ENCODE results near the gene ROR2.

Gene ROR2

DNA sequence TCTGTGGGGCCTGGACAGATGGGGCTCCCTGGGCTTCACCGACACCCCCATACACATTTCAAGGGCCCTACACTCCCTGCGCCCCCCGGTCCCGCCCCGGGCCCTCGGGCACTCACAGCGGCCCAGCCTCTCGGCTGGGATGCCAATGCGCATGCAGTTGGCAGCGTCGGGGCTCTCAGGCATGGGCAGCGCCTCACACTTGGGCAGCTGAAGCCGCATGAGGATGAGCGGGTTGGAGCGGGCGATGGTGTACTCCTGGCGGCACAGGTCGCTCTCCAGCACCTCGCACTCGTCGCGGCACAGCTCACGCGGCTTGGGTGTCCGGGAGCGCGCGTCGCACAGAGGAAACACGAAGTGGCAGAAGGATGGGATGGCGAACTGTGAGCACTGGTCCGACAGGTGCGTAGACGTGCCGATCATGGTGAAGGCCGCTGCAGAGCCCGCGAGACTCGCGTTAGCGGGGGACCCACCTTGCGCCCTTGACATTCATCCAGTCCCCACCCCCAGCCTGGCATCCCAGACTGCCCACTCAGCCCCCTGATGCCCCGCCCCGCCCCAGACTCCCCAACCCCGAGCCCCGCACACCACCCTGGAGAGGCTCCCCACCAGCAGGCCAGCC lies 216.9 kb downstream of the ROR2 start:
- Histone ChIP-seq H3K27ac (ENCODE audit: low read depth, low read length) (no peak overlapping the region), H3K27me3 (ENCODE audit: control insufficient read depth, insufficient read depth, low read length) (no peaks in the 10 kb centered on the region), H3K36me3 (ENCODE audit: control insufficient read depth, insufficient read depth, low read length) (no peaks in the 10 kb centered on the region), H3K4me3 (ENCODE audit: low read depth, low read length) (no peak overlapping the region), H3K9me3 (ENCODE audit: control insufficient read depth, insufficient read depth, low read length) (no peaks in the 10 kb centered on the region), H3K9ac (ENCODE audit: low read depth, low read length) (no peak overlapping the region), H3K4me1 (ENCODE audit: control insufficient read depth, insufficient read depth, low read length) (no peaks in the 10 kb centered on the region)

- H3K9ac ChIP-seq (ENCODE audit: low read depth, low read length), result no peak overlapping the region
- no peaks in the 10 kb centered on the region for H3K27me3 ChIP-seq (ENCODE audit: control insufficient read depth, insufficient read depth, low read length)
- no peaks in the 10 kb centered on the region for H3K36me3 ChIP-seq (ENCODE audit: control insufficient read depth, insufficient read depth, low read length)
- H3K27ac ChIP-seq (ENCODE audit: low read depth, low read length), result no peak overlapping the region
- H3K9me3 ChIP-seq (ENCODE audit: control insufficient read depth, insufficient read depth, low read length), result no peaks in the 10 kb centered on the region
- H3K4me1 ChIP-seq (ENCODE audit: control insufficient read depth, insufficient read depth, low read length), result no peaks in the 10 kb centered on the region
- no peak overlapping the region for H3K4me3 ChIP-seq (ENCODE audit: low read depth, low read length)
Measured at GRCh38 chr9:91732187-91733005, 217.6 kb downstream of the ROR2 start.

GRCh38 chr9:91730806-91731205 lies 219.2 kb downstream of the ROR2 start:
- H3K9ac ChIP-seq (ENCODE audit: low read depth, low read length), result no peak overlapping the region
- H3K4me3 ChIP-seq (ENCODE audit: low read depth, low read length), result no peak overlapping the region
- no peaks in the 10 kb centered on the region for H3K27me3 ChIP-seq (ENCODE audit: control insufficient read depth, insufficient read depth, low read length)
- H3K4me1 ChIP-seq (ENCODE audit: control insufficient read depth, insufficient read depth, low read length), result no peaks in the 10 kb centered on the region
- no peaks in the 10 kb centered on the region for H3K9me3 ChIP-seq (ENCODE audit: control insufficient read depth, insufficient read depth, low read length)
- no peak overlapping the region for H3K27ac ChIP-seq (ENCODE audit: low read depth, low read length)
- no peaks in the 10 kb centered on the region for H3K36me3 ChIP-seq (ENCODE audit: control insufficient read depth, insufficient read depth, low read length)

DNA sequence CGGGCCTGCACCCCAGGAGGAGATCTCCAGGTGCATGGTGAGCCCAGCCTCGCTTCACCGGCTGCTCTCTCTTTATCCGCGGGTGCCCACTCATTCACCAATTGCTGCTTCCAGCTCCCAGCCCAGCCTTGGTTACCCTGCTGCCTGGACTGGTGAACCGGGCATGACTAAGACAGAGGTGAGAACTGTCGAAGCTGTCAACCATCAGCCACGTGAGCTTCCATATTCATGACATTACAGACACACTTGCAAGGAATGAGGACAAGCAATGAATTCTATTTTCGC lies 220.5 kb downstream of the ROR2 start:
- Histone ChIP-seq H3K36me3 (ENCODE audit: control insufficient read depth, insufficient read depth, low read length) (no peaks in the 10 kb centered on the region), H3K9ac (ENCODE audit: low read depth, low read length) (no peak overlapping the region), H3K9me3 (ENCODE audit: control insufficient read depth, insufficient read depth, low read length) (no peaks in the 10 kb centered on the region), H3K4me1 (ENCODE audit: control insufficient read depth, insufficient read depth, low read length) (no peaks in the 10 kb centered on the region), H3K27me3 (ENCODE audit: control insufficient read depth, insufficient read depth, low read length) (no peaks in the 10 kb centered on the region), H3K27ac (ENCODE audit: low read depth, low read length) (no peak overlapping the region), H3K4me3 (ENCODE audit: low read depth, low read length) (no peak overlapping the region)

DNA sequence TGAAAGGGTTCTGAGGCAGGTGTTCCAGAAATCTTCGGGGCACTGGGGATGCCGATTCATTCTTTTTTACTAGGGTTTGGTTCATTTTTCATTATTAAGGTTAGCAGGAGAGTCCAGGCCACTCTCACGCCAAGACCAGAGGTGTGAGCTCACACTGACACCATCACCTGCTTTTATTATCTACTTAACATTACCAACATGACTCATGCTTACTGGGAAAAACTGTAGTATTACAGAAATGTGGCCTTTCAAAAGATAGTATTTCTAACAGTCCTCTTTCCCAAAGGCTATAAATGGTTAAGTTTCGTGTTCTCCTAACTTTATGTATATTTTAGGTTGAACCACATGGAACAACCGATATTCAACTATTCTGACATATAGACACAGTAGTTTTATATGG lies 222.1 kb downstream of the ROR2 start:
- no peaks in the 10 kb centered on the region for H3K27me3 ChIP-seq (ENCODE audit: control insufficient read depth, insufficient read depth, low read length)
- H3K36me3 ChIP-seq (ENCODE audit: control insufficient read depth, insufficient read depth, low read length), result no peaks in the 10 kb centered on the region
- no peaks in the 10 kb centered on the region for H3K4me1 ChIP-seq (ENCODE audit: control insufficient read depth, insufficient read depth, low read length)
- H3K9me3 ChIP-seq (ENCODE audit: control insufficient read depth, insufficient read depth, low read length), result no peaks in the 10 kb centered on the region
- H3K4me3 ChIP-seq (ENCODE audit: low read depth, low read length), result no peak overlapping the region
- no peak overlapping the region for H3K9ac ChIP-seq (ENCODE audit: low read depth, low read length)
- no peak overlapping the region for H3K27ac ChIP-seq (ENCODE audit: low read depth, low read length)

GRCh38 chr9:91727316-91727861 lies 222.6 kb downstream of the ROR2 start:
- Histone ChIP-seq H3K4me3 (ENCODE audit: low read depth, low read length) (no peak overlapping the region), H3K9ac (ENCODE audit: low read depth, low read length) (no peak overlapping the region), H3K4me1 (ENCODE audit: control insufficient read depth, insufficient read depth, low read length) (no peaks in the 10 kb centered on the region), H3K27me3 (ENCODE audit: control insufficient read depth, insufficient read depth, low read length) (no peaks in the 10 kb centered on the region), H3K36me3 (ENCODE audit: control insufficient read depth, insufficient read depth, low read length) (no peaks in the 10 kb centered on the region), H3K9me3 (ENCODE audit: control insufficient read depth, insufficient read depth, low read length) (no peaks in the 10 kb centered on the region), H3K27ac (ENCODE audit: low read depth, low read length) (no peak overlapping the region)

DNA sequence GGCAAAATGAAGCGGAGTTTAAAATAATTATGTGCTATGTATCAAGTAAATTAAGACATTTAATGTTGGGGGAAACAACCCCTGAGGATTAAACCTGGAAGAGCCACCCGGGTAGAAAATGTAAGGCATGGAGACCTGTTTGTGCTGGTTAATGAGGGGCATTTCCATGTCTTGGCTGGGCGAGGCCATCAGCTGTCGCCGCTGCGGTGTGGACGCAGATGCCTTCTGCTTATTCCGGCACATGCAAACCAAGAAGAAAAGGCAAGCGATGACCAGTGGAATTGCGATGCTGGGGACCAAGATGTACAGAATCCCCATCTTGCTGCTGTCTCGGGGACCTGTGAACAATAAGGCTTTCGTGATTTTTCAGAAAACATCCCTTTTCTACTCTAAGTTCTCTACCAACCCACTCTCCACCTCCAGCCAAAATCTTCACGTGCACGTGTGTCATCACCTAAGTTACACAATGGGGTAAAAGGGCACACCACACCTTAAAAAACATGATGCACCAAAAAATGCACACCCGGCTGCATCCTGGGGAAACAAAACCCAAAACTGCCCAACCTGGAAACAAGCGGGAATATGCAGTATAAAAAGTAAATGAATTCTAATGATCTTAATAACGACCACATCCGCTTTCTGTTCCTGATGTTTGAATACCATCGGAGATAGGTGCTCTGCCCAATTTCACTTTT lies 223.5 kb downstream of the ROR2 start:
- no peak overlapping the region for H3K4me3 ChIP-seq (ENCODE audit: low read depth, low read length)
- H3K27ac ChIP-seq (ENCODE audit: low read depth, low read length), result no peak overlapping the region
- no peaks in the 10 kb centered on the region for H3K9me3 ChIP-seq (ENCODE audit: control insufficient read depth, insufficient read depth, low read length)
- H3K27me3 ChIP-seq (ENCODE audit: control insufficient read depth, insufficient read depth, low read length), result no peaks in the 10 kb centered on the region
- no peak overlapping the region for H3K9ac ChIP-seq (ENCODE audit: low read depth, low read length)
- H3K4me1 ChIP-seq (ENCODE audit: control insufficient read depth, insufficient read depth, low read length), result no peaks in the 10 kb centered on the region
- no peaks in the 10 kb centered on the region for H3K36me3 ChIP-seq (ENCODE audit: control insufficient read depth, insufficient read depth, low read length)

- no peak overlapping the region for H3K27ac ChIP-seq (ENCODE audit: low read depth, low read length)
- no peaks in the 10 kb centered on the region for H3K4me1 ChIP-seq (ENCODE audit: control insufficient read depth, insufficient read depth, low read length)
- no peaks in the 10 kb centered on the region for H3K36me3 ChIP-seq (ENCODE audit: control insufficient read depth, insufficient read depth, low read length)
- H3K27me3 ChIP-seq (ENCODE audit: control insufficient read depth, insufficient read depth, low read length), result no peaks in the 10 kb centered on the region
- H3K9me3 ChIP-seq (ENCODE audit: control insufficient read depth, insufficient read depth, low read length), result no peaks in the 10 kb centered on the region
- no peak overlapping the region for H3K4me3 ChIP-seq (ENCODE audit: low read depth, low read length)
- H3K9ac ChIP-seq (ENCODE audit: low read depth, low read length), result no peak overlapping the region
Measured at GRCh38 chr9:91725651-91726050, 224.4 kb downstream of the ROR2 start.

GRCh38 chr9:91724609-91725505 lies 225.2 kb downstream of the ROR2 start:
- Histone ChIP-seq H3K27me3 (ENCODE audit: control insufficient read depth, insufficient read depth, low read length) (no peaks in the 10 kb centered on the region), H3K9me3 (ENCODE audit: control insufficient read depth, insufficient read depth, low read length) (no peaks in the 10 kb centered on the region), H3K27ac (ENCODE audit: low read depth, low read length) (no peak overlapping the region), H3K36me3 (ENCODE audit: control insufficient read depth, insufficient read depth, low read length) (no peaks in the 10 kb centered on the region), H3K9ac (ENCODE audit: low read depth, low read length) (no peak overlapping the region), H3K4me1 (ENCODE audit: control insufficient read depth, insufficient read depth, low read length) (no peaks in the 10 kb centered on the region), H3K4me3 (ENCODE audit: low read depth, low read length) (no peak overlapping the region)

DNA sequence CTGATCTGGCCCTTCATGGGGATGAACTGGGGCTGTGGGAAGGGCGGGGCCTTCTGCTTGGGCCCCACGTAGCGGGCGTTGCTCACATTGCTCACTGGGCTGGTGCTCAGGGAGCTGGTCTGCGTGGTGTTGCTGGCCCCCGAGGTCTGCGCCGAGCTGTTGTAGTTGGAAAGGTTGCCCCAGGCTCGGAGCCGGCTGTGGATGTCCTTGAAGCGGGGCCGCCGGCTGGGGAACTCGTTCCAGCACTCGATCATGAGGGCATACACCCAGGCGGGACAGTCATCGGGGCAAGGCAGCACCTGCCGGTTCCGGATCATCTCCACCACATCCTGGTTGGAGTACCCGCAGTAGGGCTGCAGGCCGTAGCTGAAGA lies 226.0 kb downstream of the ROR2 start:
- H3K9ac ChIP-seq (ENCODE audit: low read depth, low read length), result no peak overlapping the region
- no peaks in the 10 kb centered on the region for H3K4me1 ChIP-seq (ENCODE audit: control insufficient read depth, insufficient read depth, low read length)
- H3K4me3 ChIP-seq (ENCODE audit: low read depth, low read length), result no peak overlapping the region
- no peaks in the 10 kb centered on the region for H3K36me3 ChIP-seq (ENCODE audit: control insufficient read depth, insufficient read depth, low read length)
- H3K27ac ChIP-seq (ENCODE audit: low read depth, low read length), result no peak overlapping the region
- H3K9me3 ChIP-seq (ENCODE audit: control insufficient read depth, insufficient read depth, low read length), result no peaks in the 10 kb centered on the region
- no peaks in the 10 kb centered on the region for H3K27me3 ChIP-seq (ENCODE audit: control insufficient read depth, insufficient read depth, low read length)

All from HUES48 (cell line).